NK-92 (cell line): ENCODE results near the gene C8A.

Experiments used
- DNase-seq: peaks from one replicate; lab custom pipeline; 2025; ENCODE audit not compliant: unreplicated experiment; lab: John Stamatoyannopoulos, UW

The C8A gene

DNA sequence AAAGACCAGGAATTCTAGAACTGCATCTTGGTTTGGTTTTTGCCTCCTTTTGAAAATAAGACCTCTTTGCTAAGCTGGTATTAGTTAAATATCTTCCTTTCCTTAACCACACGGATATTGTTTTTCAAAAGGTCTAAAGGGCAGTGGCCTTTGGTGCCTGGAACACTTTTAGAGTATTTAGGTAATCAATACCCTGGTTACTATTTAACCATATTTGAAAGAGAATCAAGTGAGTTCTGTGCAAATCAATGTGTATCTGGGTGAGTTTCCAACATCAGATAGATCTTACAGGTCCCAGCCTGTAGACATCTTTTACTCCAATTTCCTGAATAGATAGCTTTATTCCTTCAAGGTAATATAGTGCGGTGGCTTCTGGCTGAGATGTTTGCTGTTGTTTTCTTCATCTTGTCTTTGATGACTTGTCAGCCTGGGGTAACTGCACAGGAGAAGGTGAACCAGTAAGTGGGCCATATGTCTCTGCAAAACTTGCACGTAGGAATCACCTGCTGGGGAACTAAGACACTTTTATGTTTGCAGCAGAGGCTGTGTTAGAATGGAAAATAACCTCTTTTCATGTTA, at the start of gene C8A:
Gene C8A, plus strand, starts transcription at position 277 of the 579 bp plus-strand sequence. Its CDS starts 105 bp downstream, at position 382.
- DNase-seq = no peak

DNA sequence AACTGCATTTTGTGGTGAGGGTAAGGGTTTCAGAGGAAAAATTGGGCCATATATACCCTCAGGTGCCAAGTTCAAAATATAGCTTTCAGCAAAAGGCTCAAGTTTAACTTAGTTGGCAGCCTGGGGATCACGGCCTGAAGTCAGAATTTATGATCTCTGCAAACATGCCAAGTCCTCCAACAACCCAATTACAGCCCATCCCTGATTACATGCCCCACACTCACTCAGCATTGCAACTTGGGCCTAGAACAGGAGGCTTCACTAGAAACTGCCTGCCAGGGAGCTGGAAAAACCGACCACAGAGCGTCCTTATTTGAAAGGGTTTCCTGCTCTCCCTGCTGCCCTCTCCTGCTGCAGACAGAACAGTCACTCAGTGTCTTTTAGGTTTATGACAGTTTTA, 47.8 kb upstream of the C8A start:
- no peak for DNase-seq

DNA sequence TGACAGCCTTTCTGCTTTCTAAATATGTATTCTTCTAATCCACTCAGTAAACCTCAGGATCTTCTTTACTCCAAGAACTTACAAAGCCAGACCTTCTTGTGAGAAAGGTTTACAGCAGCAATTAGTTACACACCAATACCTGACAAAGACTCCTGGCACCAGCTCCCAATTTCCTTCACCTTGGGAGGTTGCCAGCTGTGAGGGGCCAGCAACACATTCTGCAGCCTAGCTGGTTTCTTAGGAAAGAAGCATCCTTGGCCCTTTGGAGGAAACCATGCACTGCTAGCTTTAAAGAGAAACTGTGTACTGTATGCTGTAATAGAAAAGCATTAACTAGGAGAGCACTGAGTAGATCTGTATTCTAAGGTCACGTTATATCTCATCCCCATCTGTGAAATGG, 46.2 kb upstream of the C8A start:
- no peak for DNase-seq

DNA sequence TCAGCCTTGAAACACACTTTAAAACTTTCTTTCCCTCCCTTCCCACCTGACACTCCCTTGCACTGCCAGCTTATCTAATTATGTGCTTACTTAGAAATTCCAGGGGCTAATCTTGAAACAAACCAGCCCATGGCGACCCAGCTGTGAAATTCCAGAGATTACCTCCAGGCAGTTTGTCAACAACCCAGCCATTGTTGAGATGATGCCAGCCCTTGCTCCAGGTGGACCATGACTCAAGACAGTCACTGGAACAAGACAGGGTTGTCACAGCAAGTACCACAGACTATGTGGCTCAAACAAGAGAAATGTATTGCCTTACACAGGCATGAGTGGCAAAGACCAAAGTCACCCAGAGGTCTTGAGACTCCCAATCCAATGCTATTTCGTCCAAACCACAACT, 43.3 kb upstream of the C8A start:
- no peak for DNase-seq

DNA sequence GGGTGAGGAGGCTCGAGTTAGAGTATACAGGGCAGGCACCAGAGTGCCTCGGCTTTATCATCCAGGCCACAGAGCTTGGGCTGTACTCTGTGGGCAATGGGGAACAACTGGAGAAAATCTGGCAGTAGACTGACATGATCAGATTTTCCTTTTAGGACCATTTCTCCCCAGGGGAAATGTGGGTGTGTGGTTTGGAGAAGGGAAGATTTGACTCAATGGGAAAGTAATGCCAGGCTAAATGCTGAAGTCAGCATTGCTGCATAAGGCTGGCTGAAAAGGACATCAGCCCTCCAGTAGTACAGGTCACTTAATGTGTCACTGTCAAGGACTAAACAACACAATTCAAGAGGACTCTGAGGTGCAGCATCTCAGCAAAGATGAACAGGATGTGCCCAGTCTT, 40.4 kb upstream of the C8A start:
- no peak for DNase-seq

DNA sequence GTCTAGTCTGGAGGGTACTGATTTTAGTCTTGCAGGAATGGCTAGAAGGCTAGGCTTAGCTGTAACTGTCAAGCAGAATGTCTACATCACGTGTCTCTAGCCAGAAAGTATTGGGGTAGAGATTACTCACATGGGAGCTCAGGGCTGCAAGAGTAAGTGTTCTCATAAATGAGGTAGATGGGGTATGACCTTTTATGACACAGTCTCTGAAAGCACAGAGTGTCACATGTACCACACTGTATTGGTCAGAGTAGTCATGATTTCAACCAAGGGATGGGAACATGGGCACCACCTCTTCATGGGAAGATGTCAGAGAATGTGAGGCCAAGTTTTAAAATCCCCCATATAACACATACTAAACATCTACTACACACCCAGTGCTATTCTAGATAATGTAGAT, 38.3 kb upstream of the C8A start:
- DNase-seq = no peak

DNA sequence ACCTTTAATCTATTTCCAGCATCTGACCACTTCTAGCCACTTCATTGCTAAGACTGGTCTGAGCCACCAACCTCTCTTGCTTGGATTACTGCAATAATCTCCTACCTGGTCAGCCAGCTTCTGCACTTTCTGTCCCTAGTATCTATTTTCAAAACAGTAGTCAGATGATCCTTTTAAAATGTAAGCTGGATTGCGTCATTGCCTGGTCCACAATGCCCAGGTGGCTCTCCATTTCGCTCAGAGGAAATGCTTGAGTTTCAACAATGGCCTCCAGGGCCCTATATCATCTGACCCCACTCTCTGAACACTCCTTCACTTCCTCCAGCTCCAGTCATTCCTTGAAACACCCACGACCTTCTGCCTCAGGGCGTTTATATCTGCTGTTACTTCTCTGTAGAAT, 37.7 kb upstream of the C8A start:
- no peak for DNase-seq

DNA sequence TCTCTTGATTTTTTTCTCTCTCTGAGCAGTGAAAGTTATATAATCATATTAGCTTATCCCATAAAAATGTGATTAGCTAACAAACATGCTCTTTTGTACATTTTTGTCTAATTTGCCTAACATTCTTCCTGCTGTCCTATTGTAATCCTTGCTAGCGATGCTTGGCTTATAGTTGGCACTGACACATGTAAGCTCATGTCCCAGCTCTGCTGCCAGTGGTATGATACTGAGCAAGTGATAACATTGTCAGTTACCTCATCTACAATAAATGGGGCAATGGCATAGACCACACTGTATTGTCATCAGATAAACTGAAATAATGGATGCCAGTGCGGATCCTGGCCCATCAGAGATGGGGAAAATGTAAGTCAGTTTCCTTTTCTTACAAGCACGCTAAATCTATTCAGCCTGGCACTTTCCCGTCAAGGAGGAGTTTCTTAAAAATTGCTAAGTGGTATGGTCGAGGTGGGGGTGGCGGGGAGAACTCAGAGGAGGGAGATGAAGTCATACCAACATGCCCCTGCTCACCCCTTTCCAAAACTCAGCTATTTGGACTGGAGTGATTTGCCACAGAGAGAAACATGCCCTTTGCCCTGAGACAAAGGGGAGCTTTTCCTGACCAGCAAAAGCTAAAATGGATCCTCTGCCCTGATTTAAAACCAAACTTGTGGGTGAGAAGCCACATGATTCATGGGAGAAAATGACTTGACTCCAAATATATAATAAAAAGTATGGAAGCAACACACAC, 36.7 kb upstream of the C8A start:
- no peak for DNase-seq

DNA sequence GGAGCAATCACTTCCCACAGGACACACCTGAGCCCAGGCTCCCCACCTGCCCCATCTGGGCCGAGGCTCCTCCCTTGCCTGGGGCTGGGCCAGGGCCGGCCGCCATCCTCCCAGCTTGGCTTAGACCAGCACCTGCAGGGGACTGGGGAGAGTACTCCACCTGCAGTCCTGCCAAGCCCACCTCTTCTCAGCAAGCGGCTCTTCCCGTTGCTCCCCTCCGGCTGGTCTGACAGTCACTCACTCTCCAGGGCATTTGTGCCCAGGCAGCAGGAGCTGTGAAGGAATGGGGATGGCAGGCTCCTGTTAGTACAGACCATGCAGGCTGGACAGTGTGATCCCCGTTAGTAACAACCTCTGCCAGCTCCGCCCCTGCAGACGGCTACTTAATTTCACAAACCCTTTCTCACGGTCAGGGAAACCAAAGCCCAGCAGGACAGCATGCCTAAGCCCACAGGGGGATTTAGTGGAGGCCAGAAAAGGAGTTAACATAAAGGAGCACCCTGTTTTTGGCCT, 35.2 kb upstream of the C8A start, which contains the start of gene FYB2:
Gene FYB2, minus strand, starts transcription at position 18 of the 513 bp plus-strand sequence. CDS start 114 bp downstream, outside the sequence.
- DNase-seq = no peak

DNA sequence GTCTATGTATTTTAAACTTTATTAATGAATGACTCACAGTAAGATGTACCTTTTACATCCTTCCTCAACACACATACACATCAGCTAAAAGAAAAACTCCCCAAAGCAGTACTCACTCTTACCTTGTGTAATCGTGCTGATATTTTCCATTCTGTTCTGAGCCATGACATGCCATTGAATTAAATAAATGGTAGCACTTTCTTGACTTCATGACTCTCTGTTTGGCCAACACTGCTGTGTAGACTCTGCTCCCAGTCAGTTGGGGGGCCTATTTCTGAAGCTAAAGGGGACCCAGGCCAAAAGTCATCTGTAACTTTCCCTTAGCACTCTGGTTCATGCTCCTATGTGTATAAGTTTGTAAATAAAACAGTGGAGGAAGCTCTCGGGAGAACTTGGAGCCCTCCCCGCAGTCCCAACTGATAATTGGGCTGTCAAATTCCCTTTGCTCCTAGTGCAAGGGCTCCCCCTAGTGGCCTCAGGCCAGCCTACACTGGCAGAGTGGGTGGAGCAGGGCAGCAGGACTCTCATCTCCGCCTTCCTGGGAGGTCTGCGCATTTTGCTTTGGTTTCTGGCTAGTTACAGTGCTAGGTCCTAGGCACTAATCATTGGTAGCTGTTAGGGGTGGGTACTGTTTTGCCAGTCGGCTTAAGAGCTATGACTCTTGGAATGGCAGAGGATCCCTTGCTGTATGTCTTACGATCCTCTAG, 33.7 kb upstream of the C8A start:
- no peak for DNase-seq

DNA sequence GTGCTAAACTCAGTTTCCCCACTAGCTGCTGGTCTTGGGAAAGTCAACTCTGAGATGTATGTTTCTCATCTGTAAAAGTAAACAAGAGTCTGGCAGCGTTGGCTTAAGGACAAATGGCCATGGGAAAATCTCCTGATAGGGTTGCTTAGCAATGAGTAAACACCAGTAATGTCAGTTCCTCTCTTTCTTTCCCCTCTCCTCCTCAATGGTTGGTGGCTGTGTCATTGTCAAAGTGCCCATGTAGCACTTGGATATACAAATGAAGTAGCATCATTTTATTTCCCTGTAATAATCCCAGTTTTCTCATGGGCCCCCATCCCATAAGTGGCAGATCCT, 33.2 kb upstream of the C8A start:
- no peak for DNase-seq

DNA sequence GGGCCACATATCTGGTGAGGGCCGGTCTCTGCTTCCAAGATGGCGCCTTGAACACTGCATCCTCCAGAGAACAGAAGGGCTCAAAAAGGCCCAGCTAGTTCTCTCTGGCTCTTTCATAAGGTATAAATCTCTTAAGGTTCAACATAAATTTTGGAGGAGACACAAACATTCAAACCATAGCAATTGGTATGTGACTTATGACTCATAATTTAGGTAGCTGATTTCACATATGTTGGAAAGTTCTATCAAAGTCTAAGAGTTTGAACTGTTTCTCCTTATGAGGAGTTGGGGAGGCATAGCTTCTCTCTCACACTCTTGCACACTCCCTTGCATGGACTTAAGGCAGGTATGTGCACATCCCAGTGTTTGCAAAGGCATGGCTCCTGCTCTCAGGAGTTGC, 30.3 kb upstream of the C8A start:
- no peak for DNase-seq

DNA sequence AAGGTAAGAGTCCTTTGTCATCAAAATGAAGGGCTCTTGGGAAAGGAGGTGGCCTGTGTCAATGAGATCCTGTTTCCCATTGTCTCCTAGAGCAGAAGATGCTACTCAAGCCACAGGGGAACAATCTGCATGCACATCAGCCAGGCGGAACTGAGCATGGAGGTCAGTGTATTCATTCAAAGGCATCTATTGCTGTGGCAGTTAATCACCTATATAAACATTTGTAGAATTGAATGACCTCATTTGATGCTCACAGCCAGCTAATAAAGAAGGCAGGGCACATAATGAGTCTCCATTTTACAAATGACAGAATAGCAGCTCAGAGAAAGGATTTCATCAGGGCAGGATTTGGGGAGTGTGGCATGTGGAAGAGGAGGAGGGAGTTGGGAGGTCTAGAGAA, 29.7 kb upstream of the C8A start:
- no peak for DNase-seq

DNA sequence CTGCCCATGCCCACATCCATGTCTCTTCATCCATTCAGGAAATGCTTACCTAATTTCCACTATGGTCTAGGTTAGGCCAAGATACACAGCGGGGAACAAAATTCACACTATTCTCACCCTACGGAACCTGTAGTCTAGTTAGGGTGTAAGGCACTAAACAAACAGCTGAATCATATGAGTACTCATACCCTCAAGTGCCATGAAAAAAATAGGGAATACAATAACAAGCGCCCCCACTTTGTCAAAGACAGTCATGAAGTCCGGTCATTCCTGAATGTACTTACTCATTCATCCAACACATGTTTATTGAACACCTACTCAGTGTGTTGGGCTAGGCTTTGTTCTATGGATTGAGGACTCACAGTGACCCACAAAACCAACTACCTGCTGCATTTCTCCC, 29.2 kb upstream of the C8A start:
- no peak for DNase-seq

DNA sequence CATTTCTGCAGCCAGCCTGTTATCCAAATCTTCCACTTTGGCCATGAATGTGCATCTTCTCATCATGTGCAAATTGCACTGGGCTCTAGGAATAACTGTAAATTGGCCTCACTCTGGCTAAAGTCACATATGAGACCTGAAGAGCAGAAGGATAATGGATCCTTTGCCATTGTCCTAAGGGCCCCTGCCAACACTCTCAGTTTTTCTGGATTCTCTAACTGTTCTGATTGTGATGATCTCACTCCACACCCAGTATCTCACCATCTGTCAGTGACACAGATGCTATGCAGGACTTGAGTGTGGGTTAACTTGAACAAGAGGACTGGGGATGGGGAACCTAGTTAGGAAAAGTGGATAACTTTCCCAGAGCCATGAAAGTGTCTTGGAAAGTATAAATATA, 26.9 kb upstream of the C8A start:
- no peak for DNase-seq

DNA sequence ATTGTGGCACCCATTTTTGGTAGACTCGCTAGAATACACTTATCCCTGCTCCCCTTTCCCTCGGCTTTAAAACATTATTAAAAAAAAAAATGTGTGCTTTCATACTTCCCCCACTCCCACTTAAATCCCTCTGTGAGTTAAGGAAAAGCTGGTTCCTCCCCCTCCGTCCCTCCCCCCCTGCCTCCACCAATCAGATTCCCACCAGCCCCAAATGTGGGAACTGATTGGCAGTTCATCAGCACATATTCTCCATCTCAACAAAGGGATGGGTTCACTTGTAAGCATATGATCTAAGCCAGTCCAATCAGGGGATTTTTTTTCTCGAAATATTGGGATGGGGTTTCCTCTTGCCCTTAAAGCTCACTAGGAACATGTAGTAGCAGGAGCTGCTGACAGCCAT, 24.5 kb upstream of the C8A start:
- no peak for DNase-seq

DNA sequence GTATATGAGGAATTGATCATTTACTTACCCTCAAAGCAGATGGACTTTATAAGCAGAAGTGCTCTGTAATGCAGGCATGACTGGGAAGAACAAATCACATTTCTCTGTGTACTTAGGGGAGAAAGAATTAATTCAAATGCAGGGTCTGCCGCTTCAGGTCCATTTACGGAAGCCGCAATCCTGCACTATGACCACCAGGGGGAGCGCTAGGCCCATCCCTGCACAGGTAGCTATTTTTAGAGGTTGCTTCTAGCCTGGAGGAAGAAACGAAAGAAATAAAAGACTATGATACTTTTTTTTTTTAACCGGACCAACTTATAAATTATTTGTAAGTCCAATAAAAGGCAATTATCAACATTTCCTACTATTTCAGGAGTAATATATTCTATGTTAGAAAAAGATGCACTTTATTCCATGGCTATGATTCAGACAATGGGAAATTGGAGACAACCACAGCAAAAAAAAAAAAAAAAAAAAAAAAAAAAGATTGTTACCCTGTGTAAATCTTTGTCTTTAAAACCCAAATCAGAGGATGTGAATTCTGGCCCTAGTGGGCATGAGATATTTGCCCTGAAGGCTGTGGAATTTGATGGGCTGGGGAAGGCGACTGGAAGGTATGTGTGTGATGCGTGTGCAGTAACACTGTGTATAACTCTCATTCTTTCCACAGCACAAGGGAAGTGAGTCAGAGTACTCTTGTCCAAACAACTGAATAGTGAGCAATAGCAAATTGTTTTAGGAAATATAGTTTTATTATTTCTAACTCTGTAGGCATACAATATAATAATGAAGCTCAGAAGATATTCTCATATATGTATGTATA, 22.5 kb upstream of the C8A start:
- DNase-seq = no peak

DNA sequence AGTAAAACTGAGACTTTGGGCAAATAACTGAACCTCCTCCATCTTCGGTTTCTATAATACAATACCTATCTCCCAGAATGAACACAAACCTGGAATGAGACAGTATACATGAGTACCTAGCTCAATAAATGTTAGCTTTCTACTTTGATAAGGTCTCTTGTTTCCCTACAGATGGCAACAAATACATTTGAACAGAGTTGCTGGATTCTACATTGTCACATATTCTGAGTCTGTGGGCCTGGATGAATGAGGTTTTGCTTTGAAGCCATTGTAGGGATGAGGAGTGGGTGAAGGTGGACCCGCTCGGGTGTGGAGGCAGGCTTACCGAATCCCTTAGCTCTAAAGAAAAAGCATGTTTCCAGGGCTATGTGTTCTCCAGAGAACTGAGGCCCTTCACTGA, 21.5 kb upstream of the C8A start:
- DNase-seq = no peak

DNA sequence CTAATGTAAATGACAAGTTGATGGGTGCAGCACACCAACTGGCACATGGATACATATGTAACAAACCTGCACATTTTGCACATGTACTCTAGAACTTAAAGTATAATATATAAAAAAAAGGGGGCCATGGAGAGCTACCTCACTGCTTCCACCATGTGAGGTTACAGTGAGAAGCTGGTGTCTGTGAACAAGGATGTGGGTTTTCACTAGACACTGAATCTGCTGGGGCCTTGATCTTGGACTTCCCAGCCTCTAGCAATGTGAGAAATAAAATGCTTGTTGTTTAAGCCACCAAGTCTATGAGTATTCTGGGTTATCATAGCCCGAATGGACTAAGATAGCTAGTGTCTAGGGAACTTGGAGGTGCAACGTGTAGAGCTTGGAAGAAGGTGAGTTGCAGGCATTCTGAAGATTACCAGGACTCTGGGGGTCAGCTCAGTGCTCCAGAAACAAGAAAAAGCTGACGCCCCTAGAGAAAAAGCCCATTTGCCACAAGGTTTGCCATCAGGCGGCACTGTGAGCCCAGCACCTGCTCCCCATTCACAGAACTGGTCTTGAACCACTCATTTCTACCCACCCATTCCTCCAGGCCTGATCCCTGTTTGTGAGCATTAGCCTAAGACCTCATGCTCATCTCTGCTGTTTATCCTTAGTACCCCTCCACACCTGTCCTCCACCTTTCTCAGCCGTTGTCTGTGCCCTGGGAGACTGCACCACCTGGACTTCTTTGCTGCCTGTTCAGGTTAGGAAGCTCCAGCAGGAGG, 20.3 kb upstream of the C8A start:
- DNase-seq = no peak

DNA sequence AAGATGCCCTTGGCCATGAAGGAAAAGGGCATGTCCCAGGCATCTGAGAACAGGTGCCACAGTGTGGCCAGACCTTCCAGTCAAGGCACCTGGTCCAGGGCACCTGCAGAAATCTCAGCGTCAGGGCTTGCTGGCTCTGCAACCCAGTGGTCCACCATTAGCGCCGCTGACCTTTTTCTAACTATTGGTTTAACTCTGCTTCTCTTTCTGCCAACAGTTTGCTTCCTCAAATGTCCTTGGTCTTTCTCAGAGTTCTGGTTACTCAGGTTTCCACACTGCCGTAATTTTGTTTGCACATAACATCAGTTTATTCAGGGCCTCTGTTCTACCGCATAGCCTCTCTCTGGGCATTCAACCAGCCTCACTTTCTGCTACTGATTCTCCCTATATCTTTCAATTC, 18.9 kb upstream of the C8A start:
- DNase-seq = no peak

DNA sequence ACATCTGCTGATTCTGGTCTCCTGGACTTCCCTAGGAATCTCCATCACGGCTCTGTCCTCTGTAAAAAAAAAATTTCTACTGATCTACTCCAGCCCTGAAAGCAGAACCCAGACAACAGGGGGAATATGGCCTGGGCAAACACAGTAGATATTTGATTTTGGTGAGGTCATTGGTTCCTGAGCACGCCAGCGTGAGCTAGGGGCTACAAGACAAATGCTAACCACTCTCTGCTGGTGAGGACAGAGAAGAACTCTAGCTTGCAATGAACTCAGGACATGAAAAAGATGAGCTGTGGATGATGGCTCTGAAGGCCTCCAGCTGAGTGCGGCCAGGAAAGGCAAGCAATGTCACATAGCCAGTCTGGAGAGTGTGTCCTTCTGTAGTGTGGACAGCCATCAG, 18.2 kb upstream of the C8A start:
- no peak for DNase-seq
